IPS-11a (cell line): ENCODE measurements around the gene BAHCC1.

Experiments used
- H3K4me3 ChIP-seq: one replicate; pipeline ENCODE4 v1.5.1; 2013; ENCODE audit warnings: low read depth, low read length, control low read depth

The BAHCC1 gene

DNA sequence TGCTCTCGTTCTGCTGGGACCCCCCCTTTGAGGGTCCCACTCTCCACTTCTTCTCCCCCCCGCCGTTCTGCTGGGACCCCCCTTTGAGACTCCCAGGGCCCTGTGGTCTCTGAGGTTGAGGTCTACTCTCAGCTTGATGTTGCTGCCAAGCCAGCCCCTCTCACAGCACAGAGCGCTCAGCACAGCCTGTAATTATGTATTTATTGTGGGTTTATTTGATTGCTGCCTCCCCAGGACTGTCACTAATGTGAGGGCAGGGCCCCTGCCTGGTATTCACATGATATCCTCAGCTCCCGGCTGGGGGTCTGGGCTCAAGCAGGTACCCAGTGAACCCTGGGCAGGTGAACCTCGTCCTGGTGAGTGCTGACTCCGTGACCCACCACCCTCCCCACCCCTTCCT is 81.9 kb downstream of the BAHCC1 start:
- no peak overlapping the region for H3K4me3 ChIP-seq

DNA sequence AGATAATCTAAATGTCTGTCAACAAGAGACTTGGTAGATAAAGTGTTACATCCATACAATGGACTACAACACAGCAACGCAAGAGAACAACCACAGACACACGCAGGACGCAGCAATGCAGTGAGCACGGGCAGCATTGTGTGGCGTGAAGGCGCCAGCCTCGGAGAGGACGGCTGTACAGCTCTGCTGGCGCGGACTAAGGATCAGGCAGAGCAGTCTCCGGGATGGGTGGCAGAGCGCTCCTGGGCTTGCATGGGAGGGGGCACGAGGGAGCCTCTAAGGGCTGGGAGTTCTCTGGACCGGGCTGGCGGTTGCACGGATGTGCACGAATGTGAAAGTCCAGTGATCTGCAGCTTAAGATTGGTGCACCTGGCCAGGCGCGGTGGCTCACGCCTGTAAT is 82.9 kb downstream of the BAHCC1 start:
- H3K4me3 ChIP-seq, result no peak overlapping the region

DNA sequence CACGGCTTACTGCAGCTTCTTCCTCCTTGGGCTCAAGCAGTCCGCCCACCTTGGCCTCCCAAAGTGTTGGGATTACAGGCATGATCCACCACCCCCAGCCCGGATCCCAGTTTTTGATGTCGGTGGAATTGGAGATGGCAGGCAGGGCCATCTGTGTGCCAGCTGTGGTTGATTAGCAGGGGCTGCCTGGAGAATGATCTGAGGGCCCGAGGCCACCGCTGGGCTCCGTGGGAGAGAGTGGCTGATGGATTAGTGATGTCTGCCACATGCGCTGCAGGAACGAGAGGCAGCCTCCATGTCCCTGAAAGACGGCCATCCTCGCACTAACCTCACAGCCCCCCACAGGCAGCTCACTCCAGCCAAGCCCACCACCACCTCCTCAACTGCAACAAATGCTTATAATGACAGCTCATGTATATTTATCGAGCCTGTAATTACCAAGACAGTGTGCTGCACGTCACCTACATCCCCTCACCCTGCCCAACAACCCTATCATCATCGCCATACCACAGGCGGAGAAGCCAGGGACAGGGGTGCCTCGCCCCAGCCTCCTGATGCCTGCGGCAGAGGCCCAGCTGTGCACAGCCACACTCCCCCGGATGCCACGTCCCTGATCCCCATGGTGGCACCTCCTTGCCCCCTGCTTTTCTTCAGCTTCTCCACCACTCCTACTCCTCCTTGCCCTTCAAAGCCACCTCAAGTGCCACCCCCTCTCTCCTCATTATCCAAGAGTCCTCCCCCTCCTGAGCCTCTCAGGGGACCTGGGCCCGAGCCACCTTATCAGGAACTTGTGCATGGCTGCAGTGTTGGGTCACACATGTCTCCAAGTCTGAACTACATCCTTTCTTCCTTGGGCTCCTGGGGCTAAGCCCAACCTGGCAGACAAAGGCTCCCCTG is 84.2 kb downstream of the BAHCC1 start:
- no peak overlapping the region for H3K4me3 ChIP-seq

DNA sequence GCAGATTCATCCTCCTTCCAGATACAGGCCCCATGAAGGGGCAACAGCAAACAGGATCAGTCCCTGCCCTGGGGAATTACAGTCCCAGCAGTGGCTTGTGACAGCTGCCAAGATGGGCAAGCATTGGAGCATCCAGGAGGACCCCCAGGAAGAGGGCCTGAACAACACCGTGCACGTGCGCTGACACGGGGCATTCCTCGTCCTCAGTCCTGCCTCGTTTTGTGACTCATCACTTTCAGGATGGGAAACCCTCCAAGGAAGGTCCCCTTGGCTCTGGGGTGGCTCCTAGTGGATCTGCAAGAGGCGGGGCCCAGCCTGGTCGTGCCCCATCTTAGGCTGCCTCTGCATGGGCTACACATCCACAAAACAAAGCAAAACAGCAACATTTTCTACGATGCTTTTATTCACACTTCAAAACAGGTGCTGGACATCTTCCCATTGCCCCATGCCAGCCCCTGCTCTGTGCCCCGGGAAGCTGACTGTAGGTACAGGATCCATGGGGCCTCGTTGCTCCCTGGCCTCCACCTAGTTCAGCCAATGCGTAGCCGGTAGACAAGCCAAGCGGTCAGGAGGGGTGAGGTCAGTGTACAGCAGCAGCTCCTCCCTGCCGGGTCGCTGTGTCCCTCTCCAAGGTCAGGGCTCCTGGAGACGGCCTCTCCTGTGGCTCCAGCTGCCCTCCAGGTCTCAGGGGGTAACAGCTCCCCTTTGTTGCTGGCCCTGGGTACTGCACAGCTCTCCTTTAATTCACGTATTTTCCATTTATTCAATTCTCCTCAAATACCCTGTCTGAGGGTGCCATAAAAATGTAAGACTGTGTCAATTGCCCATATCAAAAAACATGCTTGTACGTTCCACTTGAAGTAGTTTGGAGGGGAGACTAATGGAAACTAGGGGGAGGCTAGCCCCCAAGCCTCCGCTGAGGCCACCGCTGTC is 85.1 kb downstream of the BAHCC1 start:
- no peak overlapping the region for H3K4me3 ChIP-seq

DNA sequence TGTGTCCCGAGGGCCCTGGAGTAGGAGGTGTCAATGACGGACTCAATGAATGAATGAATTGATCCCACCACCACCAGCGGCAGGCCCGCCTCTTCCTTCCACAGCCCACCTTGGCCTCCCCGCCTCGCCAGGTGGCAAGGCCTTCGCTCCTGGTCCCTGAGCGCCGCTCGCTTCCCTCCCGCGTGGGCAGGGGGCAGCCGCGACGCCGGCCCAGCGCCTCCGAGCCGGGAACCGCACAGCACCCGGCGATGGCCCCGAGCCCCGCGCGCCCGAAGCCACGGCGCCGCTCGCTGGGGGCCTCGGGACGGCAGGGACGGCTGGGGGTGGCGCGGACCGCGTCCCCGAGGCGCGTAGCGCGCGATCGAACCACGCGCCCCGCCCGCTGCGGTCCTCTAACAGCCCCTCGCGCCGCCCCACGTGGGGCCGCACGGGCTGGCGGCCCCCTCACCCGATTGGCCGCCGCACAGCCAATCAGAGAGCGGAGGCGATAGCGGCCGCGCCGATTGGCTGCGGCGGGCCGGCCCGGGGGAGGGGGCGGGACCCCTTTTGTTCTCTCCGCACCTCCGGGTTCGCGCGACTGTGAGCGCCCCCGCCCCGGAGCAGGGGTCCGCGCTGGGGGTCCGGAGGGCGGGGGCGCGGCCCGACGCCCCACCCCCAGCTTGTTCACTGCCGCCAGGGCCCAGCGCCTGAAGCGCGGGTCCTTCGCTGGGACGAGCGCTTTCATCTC is 86.0 kb downstream of the BAHCC1 start:
- H3K4me3 ChIP-seq, result no peak overlapping the region

DNA sequence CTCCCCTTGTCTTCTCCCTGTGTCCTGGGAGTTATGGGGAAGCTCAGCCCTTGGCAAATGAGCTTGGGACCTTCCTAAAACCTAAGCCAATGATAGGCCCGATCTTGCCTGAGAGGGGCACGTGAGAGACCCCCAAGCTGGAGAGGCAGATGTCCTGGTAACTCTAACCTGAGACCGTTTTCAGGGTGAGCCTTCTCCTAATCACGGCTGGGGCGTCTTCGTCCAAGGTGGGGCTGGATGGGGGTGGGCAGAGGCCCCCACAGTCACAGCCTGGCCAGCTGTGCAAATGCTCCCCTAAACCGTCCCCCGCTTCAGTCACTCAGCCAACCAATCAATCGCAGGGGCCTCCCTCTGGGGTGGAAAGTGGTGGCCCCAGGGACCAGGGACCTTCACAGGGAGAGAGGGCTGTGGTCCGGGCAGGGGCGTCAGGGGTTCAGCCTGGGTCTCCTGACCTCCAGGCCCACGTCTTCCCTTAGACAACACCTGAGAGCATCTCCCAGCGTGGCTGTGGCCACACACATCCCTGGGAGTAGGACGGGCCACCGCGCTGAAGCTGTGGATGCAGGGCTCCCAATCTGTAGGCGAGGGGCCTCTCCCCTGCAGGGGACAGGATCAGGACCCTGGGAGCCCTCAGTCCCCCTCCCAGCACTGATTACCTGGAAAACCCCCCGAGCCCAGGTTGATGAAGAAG is 86.7 kb downstream of the BAHCC1 start:
- no peak overlapping the region for H3K4me3 ChIP-seq

DNA sequence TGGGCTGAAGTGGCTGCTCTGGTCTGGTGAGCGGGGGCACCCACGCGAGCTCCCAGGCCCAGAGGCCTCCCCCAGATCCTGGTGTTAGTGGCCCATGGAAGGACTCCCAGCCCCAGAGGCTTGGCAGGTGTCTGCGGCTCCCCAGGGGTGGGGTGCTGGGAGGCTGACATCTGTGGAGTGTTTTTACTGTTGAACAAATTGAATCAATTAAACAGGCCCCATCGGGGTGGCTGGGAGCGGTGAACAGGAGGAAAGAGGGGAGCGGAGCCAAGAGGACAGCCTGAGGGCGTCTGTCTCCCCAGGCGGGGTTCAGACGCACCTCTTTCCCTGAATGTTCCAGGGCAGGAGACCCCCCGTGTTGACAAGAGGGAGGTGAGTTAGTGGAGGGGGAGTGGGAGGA is 87.4 kb downstream of the BAHCC1 start:
- H3K4me3 ChIP-seq, result no peak overlapping the region

DNA sequence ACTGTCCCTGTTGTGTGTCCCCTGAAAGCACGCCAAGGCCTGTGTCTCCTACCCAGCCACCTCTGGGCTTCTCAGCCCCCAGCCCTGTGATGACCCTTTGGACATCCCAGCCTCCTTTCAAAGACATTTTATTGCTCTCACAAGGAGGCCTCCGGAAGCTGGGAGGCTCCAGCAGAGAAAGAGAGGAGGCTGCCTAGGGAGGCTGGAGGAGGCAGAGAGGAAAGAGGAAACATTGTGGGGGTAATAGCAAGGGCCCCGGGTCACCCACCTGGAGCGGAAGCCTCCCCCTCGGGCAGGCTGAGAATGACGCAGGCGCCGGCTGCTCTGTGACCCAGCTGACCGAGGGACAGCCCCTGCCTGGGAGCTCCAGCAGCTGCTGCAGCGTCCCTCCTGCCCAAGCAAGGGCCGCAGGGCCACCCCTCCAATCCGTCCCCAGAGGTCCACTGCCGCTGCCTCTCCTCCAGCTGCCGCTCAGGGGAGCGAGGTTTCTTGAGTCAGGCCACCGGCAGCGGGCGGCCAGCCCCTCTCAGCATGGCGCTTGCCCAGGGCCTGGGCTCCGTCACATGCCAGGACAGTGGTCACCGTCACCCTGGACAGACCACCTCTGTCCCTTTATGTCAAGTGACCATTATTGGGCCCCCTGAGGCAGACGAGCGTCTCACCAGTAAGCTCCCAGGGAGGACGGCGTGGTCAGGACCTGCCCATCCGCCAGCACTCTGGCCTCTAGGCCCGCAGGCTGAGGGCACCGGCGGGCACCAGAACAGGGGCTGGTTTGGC is 88.0 kb downstream of the BAHCC1 start:
- peak overlapping the region; percentile 37 for H3K4me3 ChIP-seq

DNA sequence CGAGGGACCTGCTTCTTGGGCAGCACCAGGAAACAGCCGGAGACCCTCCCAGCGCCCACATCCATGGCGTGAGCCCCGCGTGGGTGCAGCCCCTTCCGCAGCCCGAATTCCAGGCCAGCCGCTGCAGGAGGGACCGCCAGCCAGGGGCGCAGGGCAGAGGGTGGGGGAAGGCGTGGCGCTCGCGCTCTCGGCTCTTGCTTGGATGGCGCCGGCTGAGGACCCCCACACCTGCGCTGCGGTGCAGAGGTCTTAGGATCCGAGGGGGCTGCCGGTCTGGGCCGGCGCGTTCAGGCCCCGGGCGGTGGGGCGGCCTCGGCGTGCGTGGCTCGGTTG is 88.6 kb downstream of the BAHCC1 start:
- H3K4me3 ChIP-seq, result peak overlapping the region; percentile 37

DNA sequence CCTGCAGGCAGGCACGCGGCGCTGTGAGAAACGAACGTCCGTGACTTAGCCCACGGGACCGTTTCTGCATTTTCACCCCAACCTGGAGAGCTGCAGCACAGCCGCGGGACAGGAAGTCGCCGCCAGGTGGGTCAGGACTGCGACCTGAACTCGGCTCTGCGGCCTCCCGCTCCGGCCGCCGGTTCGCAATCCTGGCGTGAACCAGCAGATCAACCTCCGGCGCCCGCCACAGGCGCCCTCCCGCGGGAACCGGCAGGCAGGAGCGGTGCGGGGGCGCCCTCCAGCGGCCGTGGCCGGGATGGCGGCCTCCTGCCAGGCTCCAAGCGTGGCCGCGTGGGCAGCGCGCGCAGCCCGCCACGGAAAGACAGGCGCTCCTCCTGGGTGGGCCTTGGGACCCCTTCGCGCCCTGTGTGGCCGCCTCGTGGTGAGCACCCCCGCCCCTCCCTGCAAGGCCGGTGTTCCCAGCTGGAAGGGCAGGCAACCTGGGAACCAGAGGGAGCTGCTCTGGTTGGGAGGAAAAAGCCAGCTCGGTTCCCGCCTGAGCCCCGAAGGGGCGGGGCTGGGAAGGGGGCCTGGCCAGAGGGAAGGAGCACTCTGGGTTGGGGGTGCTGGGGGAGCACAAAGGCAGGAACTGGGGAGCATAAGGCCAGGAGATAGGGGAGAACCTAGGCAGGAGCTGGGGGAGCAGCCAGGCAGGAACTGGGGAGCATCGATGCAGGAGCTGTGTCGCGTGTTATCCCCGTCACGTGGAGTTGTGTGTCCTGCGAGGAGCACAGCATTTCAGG is 89.1 kb downstream of the BAHCC1 start:
- H3K4me3 ChIP-seq, result peak overlapping the region; percentile 37

DNA sequence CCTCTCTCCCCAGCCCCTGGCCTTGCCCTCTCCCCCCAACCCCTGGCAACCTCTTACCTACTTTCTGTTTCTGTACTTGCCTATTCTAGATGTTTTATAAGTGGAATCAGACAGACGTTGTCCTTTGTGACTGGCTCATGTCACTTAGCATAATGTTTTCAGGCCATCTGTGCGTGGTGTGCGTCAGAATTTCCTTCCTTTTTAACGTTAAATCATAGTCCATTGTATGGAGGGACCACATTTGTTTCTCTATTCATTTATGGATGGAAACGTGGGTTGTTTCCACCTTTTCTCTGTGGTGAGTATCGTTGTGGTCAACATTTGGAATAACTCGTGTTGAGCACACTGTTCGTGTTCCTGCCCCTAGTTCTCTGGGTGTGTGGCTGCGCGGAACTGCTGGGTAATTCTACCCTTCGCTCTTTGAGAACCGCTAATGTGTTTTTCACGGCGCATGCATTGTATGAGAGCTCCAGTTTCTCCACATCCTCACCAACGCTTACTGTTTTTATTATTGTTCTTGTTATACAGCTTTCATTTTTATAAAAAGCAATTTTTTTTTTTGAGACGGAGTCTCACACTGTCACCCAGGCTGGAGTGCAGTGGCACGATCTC is 91.0 kb downstream of the BAHCC1 start:
- H3K4me3 ChIP-seq, result no peak overlapping the region

DNA sequence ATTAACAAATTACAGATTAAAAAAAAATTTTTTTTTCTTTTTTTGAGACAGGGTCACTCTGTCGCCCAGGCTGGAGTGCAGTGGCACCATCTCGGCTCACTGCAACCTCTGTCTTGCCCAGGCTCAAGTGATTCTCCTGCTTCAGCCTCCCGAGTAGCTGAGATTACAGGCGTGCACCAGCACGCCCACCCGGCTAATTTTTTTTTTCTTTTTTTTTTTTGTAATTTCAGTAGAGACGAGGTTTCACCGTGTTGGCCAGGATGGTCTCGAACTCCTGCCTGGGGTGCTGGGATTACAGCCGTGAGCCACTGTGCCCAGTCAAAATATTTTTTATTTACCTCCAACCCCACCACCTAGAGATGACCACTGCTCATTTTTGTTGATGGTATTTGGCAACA is 91.8 kb downstream of the BAHCC1 start:
- H3K4me3 ChIP-seq, result no peak overlapping the region

DNA sequence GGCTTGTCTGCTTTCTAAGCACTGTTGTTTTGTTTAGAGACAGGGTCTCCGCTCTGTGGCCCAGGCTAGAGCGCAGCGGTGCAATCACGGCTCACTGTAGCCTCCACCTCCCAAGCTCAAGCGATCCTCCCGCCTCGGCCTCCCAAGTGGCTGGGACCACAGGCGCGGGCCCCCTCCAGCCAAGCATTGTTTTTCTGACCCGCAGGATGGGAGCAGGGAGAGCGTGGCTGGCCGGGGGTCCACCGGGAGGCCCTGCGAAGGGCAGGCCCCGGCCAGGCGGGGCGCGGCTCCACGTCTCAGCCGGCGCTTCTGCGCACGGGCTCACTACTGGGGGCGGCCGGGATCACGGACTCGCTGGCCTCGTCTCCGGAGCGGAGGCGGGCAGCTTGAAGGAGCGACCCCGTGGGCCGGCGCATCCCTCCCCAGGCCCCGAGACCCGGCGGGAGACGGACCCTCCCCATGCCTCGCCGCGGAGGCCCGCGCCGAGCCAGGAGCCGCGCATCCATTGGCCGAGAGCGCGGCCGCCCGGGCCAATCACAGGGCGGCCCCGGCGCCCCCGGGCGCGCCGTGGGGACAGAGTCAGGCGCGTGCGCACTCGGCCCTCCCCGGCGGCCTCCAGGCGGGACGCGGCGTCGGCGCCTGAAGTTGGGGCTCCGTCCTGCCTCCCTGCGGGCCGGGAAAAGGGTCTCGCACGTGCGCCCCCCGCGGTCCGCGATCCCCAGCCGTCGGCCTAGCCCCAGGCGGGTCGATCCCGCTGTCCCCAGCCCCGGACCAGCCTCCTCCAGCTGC is 92.4 kb downstream of the BAHCC1 start:
- H3K4me3 ChIP-seq, result no peak overlapping the region

DNA sequence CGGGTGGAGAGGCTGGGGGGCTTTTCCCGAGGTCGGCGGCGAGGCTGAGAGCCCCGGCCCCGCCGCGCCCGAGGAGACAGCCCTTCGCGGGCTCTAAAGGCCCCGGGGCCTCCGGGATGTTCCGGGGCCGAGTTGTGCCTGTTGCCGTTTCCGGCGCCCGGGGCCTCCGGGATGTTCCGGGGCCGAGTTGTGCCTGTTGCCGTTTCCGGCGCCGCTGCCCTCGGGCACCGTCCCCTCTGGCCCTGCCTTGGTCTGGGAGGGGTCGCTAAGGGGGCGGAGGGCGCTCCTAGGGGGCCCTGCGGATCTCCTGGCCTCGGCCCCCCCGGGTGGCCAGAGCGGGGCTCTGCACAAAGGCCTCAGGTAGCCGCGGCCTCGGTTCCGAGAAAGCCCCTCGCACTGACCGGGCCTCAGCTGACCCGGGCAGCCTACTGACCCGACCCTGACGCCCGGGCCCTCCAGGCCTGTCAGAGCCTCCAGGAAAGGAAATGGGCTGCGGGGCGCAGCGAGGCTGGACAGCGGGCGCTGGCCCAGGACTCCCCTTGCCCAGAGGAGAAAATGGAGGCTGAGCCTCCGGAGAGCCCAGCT is 93.1 kb downstream of the BAHCC1 start:
- H3K4me3 ChIP-seq, result no peak overlapping the region

DNA sequence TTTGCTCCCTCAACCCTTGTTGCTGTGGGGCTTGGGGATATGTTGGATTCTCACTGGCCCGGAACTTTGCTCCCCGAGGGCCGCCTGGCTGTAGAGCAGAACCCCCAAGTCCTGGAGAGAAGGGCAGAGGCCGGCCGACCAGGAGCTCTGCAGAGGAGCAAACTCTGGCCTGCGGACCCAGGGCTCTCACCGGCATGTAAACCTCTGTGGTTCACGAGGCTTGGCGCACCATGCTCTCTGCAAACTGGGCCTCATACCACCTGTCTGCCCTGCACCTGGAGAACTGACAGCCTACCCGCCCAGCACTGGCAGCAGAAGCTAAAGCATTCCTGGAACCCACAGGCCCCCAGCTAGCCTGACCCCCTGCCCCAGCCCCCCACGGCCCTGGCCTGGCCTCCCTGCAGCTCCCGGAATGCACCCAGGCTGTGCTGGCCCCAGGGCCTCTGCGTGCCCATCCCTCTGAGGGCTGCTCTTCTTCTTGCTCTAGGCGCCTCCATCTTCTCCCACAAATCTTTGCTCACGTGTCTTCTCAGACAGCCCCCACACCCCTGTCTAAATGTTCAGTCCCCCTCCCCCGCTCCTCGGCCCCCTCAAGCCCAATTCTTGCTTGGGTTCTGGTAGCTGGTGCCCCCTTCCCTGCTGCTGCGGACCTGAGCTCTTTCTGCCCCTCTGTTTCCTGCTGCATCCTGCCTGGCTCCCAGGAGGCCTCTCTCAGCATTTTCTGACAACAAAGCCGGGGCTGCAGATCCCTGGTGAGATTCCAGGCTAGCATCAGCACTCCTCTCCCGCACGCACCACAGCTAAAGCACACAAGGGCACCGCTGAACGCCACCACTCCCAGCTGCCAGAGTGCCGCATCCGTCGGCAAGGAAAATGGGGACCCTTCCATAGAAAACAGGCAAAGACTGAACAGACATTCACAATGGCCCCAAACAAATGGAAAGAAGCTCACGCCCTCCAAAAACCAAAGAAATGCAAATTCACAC is 94.0 kb downstream of the BAHCC1 start:
- H3K4me3 ChIP-seq, result no peak overlapping the region
